Measurements from ENCODE around the gene TTN.

TTN gene

DNA sequence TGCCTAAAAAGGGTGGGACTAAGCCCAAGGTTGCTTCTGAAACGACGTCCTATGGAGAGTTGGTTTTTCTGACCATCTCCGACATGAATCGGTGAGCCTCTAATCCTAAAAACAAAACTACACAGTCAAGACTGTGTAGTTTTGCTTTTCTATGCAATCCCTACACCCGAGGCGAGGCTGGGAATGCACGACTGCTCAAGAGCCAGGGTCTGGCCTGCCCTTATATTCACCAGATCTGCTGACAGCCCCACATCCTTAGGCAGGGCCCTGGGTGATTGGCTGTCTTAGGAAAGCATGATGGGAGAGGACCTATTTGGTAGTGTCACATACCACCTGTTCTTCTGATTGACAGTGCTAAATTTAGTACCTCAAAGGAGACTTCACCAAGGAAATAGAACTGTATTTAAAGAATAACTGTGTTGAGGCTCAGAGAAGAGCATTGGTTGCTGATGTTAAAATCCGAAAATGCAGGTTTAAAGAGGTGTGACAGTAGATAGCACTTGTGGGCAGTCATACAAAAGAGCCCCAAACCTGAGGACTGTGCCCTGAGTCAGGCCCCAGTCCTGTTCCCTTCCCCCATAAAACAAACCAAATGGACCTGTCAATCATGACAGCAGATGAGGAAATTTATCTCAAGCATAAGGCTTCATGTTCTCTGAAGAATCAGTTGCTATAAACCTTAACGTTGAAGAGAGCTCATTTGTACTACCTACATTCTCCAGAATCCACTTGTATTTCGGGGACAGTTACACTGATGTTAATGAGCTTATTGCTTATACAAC is at the start of gene TTN:
TTN (minus strand) TSS at position 197 of the 782 bp plus-strand sequence. CDS start 2,781 bp downstream, outside the sequence.
- no peak for DNase-seq (ENCODE audit: low spot score)

DNA sequence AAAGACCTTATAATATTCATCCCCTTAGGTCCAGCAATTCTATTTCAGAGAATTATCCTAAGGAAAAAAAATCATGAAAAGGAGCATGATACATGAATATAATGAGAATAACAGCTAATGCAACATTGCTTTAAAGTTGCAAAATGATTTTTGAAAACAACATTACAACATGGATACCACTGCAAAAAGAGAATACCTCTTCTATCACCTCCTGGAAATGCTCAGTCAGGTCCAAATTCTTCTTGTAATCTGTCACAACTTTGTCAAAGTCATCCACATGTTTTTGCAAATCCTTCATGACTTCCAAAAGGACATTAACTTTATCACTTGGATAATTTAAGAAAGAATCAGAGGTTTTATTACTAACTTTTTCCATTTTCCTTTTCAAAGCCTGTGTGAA is 47.9 kb upstream of the TTN start:
- DNase-seq (ENCODE audit: low spot score): no peak

- DNase-seq (ENCODE audit: low spot score): no peak
Measured at GRCh38 chr2:178848335-178848734, 41.1 kb upstream of the TTN start.

GRCh38 chr2:178846458-178846802 is 39.2 kb upstream of the TTN start:
- DNase-seq (ENCODE audit: low spot score): no peak

DNA sequence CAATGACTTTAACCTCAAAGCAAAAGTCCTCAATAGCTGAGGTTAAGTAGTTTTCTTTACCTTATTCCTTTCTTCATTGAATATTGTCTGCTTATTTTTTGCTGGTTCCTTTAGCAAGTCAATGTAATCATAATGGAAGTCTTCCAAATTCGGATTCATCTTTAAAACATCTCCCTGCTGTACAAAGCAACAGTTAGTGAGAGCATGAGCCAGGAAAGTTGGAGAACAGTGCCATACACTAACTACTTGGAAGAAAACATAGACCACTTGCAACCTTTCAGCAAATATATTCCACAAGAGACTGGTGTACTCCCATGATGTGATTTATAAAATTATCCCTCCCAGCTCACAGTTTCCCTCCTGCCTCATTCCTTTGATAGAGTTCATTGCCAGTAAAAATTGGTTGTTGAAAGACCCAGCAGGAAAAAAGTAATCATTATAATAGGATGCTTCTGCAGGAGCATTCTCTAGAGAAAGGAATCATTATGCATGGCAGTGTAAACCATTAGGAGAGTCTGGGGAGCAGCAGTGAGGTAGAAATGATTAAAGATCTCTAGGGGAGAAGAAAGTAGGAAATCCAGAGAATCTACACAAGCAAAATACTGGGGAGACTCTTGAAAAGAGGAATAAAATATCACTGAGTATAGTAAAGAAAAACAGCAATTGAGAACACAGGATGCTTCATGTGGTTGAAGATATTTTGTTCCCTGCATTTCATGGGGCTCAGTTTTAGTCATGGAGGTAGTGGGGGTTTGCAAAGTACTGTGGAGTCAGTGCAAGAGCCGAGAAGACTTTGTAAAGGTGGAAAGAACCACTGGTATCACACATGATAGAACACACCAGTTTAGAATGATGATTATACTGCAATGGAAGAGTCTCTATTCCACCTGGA is 38.6 kb upstream of the TTN start:
- no peak for DNase-seq (ENCODE audit: low spot score)

- DNase-seq (ENCODE audit: low spot score): no peak
Measured at GRCh38 chr2:178844701-178845100, 37.5 kb upstream of the TTN start.

DNA sequence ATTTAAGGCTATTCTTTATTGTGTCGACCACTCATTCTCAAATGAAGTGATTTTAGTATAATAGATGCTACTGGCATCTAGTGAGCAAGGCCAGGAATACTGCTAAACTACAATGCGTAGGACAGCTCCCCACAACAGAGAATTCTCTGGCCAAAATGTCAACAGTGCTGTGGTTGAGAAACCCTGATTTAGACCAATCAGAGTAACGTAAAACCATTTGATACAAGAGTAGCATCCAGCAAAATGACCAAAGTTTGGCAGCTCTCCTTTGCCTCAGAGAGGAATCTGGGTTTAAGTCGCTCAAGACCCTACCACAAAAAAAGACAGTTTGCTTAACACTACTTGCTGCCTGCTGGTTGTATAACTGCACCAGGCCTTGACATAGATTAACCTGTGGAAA is 37.0 kb upstream of the TTN start:
- DNase-seq (ENCODE audit: low spot score): no peak

GRCh38 chr2:178843697-178844096 is 36.5 kb upstream of the TTN start:
- DNase-seq (ENCODE audit: low spot score): no peak

- DNase-seq (ENCODE audit: low spot score): no peak
Measured at GRCh38 chr2:178836807-178837206, 29.6 kb upstream of the TTN start.

- no peak for DNase-seq (ENCODE audit: low spot score)
Measured at GRCh38 chr2:178834086-178834485, 26.9 kb upstream of the TTN start.

GRCh38 chr2:178833382-178833781 is 26.2 kb upstream of the TTN start:
- DNase-seq (ENCODE audit: low spot score): no peak

- DNase-seq (ENCODE audit: low spot score): no peak
Measured at GRCh38 chr2:178830451-178830850, 23.2 kb upstream of the TTN start.

- DNase-seq (ENCODE audit: low spot score): peak; percentile 38
Measured at GRCh38 chr2:178829981-178830380, 22.8 kb upstream of the TTN start.

DNA sequence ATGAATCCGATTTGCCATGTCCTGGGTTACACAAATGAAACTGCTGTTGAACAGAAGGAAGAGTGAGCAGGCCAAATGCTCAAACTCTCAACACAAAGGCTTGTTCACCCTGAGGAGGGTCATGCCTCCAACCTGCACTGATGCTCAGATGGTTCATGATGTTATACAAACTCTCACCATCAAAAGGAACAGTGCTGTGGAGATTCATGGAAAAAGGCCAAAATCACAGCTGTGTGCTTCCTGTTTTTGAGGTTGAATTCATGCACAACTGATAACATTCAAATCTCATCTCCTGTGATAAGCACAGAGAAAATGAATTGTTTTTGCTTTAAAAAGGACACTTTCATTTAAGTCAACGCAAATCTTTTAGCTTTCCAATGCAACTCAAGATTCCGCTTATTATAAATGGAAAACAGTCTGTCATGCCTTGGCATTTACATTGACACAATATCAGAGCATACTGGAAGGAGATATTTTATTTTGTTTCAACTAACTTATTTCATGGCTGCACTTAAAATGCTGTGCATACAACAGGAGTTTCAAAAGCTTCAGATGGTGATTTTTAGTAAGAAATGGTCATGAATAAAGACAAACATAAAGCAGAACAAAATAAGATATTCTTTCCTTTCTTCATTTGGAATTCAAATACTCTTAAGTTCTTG is 22.2 kb upstream of the TTN start:
- peak; percentile 65 for DNase-seq (ENCODE audit: low spot score)

DNA sequence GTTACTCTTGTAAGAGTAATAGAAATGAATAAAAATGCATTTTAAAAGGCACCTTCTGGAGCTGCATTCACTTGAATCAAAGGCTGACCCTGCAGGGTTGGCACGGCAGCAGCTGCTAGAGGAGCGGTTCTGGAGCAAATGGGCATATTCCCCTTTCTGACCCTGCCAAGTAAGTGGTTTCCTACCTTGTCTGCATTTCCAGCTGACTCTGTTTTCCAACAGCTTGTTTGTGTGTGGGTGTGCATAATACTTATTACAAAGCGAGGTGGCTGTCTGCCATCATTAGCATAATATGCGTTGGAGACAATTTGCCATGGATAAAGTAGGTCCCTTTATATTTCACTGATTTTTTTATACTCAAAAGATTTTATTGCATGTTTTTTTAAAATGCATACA is 21.3 kb upstream of the TTN start:
- no peak for DNase-seq (ENCODE audit: low spot score)

- DNase-seq (ENCODE audit: low spot score): no peak
Measured at GRCh38 chr2:178827739-178828485, 20.7 kb upstream of the TTN start.

DNA sequence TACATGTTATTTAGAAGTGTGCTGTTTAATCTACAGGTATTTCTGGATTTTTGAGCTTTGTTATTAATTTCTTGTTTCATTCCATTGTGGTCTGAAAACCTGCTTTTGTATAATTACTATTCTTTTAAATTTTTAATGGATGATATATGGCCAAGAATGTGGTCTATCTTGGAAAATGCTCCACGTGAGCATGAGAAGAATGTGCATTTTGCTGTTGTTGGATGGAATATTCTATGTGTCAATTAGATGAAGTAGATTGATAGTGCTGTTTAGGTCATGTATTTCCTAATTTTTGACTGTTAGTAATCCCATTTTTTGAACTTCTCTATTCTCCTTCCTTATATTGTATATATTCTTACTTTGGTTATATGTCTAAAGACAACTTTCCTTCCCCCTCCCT is 19.9 kb upstream of the TTN start:
- DNase-seq (ENCODE audit: low spot score): no peak

DNA sequence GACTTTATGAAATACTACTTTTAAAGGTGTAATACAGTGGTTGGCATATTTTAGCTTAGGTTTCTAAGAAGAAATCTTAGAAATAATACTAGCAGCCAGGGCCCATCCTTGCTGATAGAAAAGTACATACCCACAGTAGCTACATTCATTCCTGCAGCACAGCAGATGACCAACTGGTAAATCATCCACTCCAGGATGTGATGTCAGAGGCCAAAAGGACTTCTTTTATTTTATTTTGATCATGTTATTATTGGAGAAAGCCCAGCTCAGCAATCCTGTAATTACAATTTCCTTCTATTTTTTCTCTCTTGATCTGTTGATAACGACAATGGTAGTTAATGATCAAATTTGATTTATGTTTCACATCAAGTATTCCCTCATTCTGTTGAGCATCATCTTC is 18.0 kb upstream of the TTN start:
- DNase-seq (ENCODE audit: low spot score): peak; percentile 71

- DNase-seq (ENCODE audit: low spot score): no peak
Measured at GRCh38 chr2:178824181-178824580, 17.0 kb upstream of the TTN start.

GRCh38 chr2:178819992-178820391 is 12.8 kb upstream of the TTN start:
- peak; percentile 20 for DNase-seq (ENCODE audit: low spot score)

GRCh38 chr2:178819147-178819875 is 12.1 kb upstream of the TTN start:
- DNase-seq (ENCODE audit: low spot score): no peak

Data from kidney capillary endothelial cell (primary cell).